Transverse colon (tissue), 4 donors: ENCODE measurements around the gene C1orf35. TPM values are rescaled to one million over a fixed set of nuclear protein-coding genes. Genes with fewer than 3 reads are reported as not detected.

ENCODE experiments used
- DNase-seq: peaks from one replicate; pipeline ENCODE4 v3.0.0-alpha.2; 2019
- H3K27ac ChIP-seq, 4 donors: fragments of 200-600 bp; sonication (generic); 2 replicates each; pipeline ENCODE4 v1.5.1; 2016 to 2018; ENCODE audit warnings: inconsistent platforms in 4 of 4
- H3K27me3 ChIP-seq: fragments of 200-600 bp; sonication (generic); 2 replicates; pipeline ENCODE4 v1.5.1; 2017; ENCODE audit warnings: inconsistent platforms
- H3K36me3 ChIP-seq, 4 donors: fragments of 200-600 bp; sonication (generic); 2 replicates each; pipeline ENCODE4 v1.5.1; 2017 to 2019; ENCODE audit warnings: inconsistent platforms in 4 of 4
- H3K4me1 ChIP-seq, 4 donors: fragments of 200-600 bp; sonication (generic); 2 replicates each; pipeline ENCODE4 v1.5.1; 2017 to 2020; ENCODE audit warnings: inconsistent platforms in 4 of 4
- H3K4me3 ChIP-seq, 4 donors: fragments of 200-600 bp; sonication (generic); 1 replicate in 1 of 4; 2 replicates in 3 of 4; pipeline versions ENCODE4 v1.5.1 to v1.6.1; 2017 to 2019; ENCODE audit warnings: inconsistent platforms in 4 of 4
- H3K9me3 ChIP-seq, 2 donors: fragments of 200-600 bp; sonication (generic); 2 replicates each; pipeline ENCODE4 v1.5.1; 2017 to 2019; ENCODE audit warnings: inconsistent platforms in 2 of 2
- EP300 ChIP-seq: sonication (generic); formaldehyde crosslinking; IDR thresholded peaks from one replicate; pipeline ENCODE4 v1.6.1; 2017; ENCODE audit warnings: antibody characterized with exemption, low read depth
- POLR2A ChIP-seq: fragments of 450-650 bp; IDR thresholded peaks from one replicate; pipeline ENCODE4 v1.6.1; 2016; ENCODE audit warnings: antibody characterized with exemption, mild to moderate bottlenecking, moderate library complexity
- POLR2AphosphoS5 ChIP-seq, 3 donors: sonication (generic); formaldehyde crosslinking; IDR thresholded peaks; one replicate each; pipeline ENCODE4 v1.6.1; 2016; ENCODE audit warnings: antibody characterized with exemption in 3 of 3
- WGBS, 2 donors: methylation state at CpG; one replicate each; pipeline ENCODE4 v1.1.5; 2018; ENCODE audit warnings: low coverage in 1 of 2; 5-methylcytosine and 5-hydroxymethylcytosine counted together
- in situ Hi-C, 4 donors: fragments of 200-750 bp; cut with MboI; loops; one replicate each; pipeline versions ENCODE4 v1.15.0 to v1.15.1; 2017; ENCODE audit warnings: low sequenced_read_pairs in 3 of 4, low pct_ligation_motif_present in 1 of 4, low pct_unique_long_range_greater_than_20kb in 1 of 4
- intact Hi-C: fragments of 100-400 bp; cut with DNase I; formaldehyde crosslinking; loops from one replicate; pipeline ENCODE4 v1.15.1; 2023; ENCODE audit warnings: low total_unique reads
- total RNA-seq, 4 donors: library from RNA; depleted of rRNA; stranded (reverse); fragments of >200 nt; gene quantifications; one replicate each; pipeline ENCODE4 v1.1.0, GENCODE V29; 2016
- TF ChIP-seq, protein P1 (sequence below), 5 experiments: fragments of 200-600 bp in 3 of 5; fragments of 450-650 bp in 2 of 5; sonication (generic) in 3 of 5; IDR thresholded peaks; 1 replicate in 2 of 5; 2 replicates in 3 of 5; pipeline ENCODE4 v1.5.1; 2016 to 2017; ENCODE audit warnings: antibody characterized with exemption in 5 of 5, inconsistent platforms in 3 of 5, mild to moderate bottlenecking in 2 of 5, moderate library complexity in 1 of 5

The C1orf35 gene
- total RNA-seq, 4 donors from 2014 or later = 11.6 to 17.1 (median 15.7) TPM

GRCh38 chr1:228146417-228147150 is 43.5 kb upstream of the C1orf35 start:
- H3K4me3 ChIP-seq = no peak overlapping the region
- WGBS, 2 donors = 90% methylated on average over 17 of the region's 18 CpGs; no CpG with 5 or more reads in 1 of the 2 donors
- intact Hi-C loops (no loop called here), in situ Hi-C loops (no loop called here)
- DNase-seq = no peak
- no peak overlapping the region for H3K27ac ChIP-seq
- H3K36me3 ChIP-seq = no peaks in the 10 kb centered on the region
- no peaks in the 10 kb centered on the region for H3K9me3 ChIP-seq
- H3K27me3 ChIP-seq = no peaks in the 10 kb centered on the region
- TF ChIP-seq POLR2A (no peak), POLR2AphosphoS5 (IDR thresholded peaks at IDR 0.05) (no peak), EP300 (no peak)
- TF ChIP-seq, protein P1, sequence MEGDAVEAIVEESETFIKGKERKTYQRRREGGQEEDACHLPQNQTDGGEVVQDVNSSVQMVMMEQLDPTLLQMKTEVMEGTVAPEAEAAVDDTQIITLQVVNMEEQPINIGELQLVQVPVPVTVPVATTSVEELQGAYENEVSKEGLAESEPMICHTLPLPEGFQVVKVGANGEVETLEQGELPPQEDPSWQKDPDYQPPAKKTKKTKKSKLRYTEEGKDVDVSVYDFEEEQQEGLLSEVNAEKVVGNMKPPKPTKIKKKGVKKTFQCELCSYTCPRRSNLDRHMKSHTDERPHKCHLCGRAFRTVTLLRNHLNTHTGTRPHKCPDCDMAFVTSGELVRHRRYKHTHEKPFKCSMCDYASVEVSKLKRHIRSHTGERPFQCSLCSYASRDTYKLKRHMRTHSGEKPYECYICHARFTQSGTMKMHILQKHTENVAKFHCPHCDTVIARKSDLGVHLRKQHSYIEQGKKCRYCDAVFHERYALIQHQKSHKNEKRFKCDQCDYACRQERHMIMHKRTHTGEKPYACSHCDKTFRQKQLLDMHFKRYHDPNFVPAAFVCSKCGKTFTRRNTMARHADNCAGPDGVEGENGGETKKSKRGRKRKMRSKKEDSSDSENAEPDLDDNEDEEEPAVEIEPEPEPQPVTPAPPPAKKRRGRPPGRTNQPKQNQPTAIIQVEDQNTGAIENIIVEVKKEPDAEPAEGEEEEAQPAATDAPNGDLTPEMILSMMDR (IDR thresholded peaks at IDR 0.05) = no peak
- peaks cover 21 to 56% (median 39%) of the 10 kb centered on the region in 4 donors for H3K4me1 ChIP-seq

DNA sequence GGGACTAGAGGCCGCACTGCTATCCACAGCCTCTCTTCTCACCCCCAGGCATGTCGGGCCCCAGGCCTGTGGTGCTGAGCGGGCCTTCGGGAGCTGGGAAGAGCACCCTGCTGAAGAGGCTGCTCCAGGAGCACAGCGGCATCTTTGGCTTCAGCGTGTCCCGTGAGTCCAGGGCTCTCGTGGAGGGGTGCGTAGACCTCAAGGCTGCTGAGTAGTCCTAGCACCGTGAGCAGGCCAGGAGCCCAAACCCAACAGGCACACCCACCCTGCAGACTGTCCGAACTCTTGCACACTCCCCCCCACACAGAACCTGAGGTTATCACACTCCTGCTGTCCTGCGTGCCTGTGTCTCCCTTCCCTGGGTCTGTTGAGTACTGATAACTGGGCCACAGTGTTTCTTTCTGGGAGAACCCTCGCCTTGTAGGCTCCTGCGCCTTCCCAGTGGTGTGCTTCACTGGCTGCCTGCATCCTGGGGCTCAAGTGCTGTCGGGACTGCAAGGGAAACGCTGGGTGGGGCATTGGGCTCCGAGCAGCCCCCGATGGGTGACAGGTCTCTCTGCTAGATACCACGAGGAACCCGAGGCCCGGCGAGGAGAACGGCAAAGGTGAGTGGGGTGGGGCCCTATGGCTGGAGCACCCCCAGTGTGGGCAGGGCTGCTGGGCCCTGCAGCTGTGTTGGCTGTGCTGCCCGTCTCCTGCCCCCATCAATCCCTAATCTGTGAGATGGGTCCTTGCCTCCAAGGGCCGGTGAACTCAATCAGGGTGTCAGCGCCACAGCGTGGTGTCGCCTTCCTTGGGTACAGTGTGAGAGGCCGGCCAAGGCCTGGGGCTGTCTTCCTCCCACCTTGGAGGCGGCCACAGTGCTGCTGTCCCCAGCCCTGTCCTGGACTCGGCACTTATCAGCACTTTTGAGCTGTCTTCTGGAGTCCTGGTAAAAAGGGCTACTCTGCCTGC is 42.6 kb upstream of the C1orf35 start:
- Histone ChIP-seq H3K4me3 (no peak overlapping the region), H3K36me3 (no peaks in the 10 kb centered on the region), H3K4me1 (peaks cover 23 to 57% (median 38%) of the 10 kb centered on the region in 4 donors), H3K27ac (no peak overlapping the region), H3K9me3 (no peaks in the 10 kb centered on the region), H3K27me3 (no peaks in the 10 kb centered on the region)
- intact Hi-C loops (no loop called here), in situ Hi-C loops (no loop called here)
- no peak for TF ChIP-seq POLR2A
- TF ChIP-seq, protein P1 (IDR thresholded peaks at IDR 0.05) = no peak
- no peak for TF ChIP-seq POLR2AphosphoS5 (IDR thresholded peaks at IDR 0.05)
- no peak for TF ChIP-seq EP300
- no peak for DNase-seq
- WGBS, 2 donors = 91 to 92% methylated on average over 2 to 31 of the region's 31 CpGs

DNA sequence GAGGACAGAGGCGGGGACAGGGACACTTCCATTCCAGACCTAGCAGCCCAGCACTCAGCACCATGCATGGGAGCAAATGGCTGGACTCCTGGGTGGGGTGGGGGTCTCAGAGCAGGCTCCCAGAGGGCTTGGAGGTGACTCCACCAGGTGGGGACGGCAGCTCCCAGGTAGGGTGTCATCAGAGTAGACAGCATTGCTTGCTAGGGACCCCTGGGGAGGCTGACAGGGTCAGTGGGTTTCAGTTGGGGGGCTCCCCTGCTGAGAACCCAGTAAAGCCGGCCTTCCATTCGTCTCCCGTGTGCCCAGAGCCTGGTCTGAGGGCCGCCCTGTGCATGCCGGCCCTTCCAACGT is 41.8 kb upstream of the C1orf35 start:
- Histone ChIP-seq H3K27me3 (no peaks in the 10 kb centered on the region), H3K27ac (no peak overlapping the region), H3K36me3 (no peaks in the 10 kb centered on the region), H3K4me3 (no peak overlapping the region), H3K4me1 (peaks cover 23 to 51% (median 32%) of the 10 kb centered on the region in 4 donors), H3K9me3 (no peaks in the 10 kb centered on the region)
- no peak for DNase-seq
- no peak for TF ChIP-seq POLR2AphosphoS5 (IDR thresholded peaks at IDR 0.05)
- no peak for TF ChIP-seq EP300
- no peak for TF ChIP-seq POLR2A
- TF ChIP-seq, protein P1 (IDR thresholded peaks at IDR 0.05) = no peak
- in situ Hi-C loops = no loop called here
- 86% methylated on average over 8 of the region's 8 CpGs; no CpG with 5 or more reads in 1 of the 2 donors for WGBS, 2 donors
- intact Hi-C loops = no loop called here
